AG09309 (cell line): ENCODE data around the gene LTC4S.

ENCODE experiments used
- DNase-seq: peaks from one replicate; pipeline ENCODE4 v3.0.0-alpha.2; 2010; ENCODE audit warnings: low read depth
- H3K4me3 ChIP-seq: 2 replicates; pipeline ENCODE4 v1.5.1; 2011; ENCODE audit warnings: mild to moderate bottlenecking, low read depth, low read length, moderate library complexity; ENCODE audit not compliant: control insufficient read depth
- CTCF ChIP-seq: IDR thresholded peaks from 2 replicates; pipeline ENCODE4 v1.5.1; 2011; ENCODE audit warnings: mild to moderate bottlenecking, low read depth, low read length, inconsistent platforms; ENCODE audit not compliant: insufficient read depth, control insufficient read depth; ENCODE audit errors: missing control alignments

Gene LTC4S

GRCh38 chr5:179840321-179840720, 46.5 kb downstream of the LTC4S start:
- no peak overlapping the region for H3K4me3 ChIP-seq
- no peak for DNase-seq
- TF ChIP-seq CTCF, result no peak

- H3K4me3 ChIP-seq, result no peak overlapping the region
- DNase-seq, result no peak
- no peak for TF ChIP-seq CTCF
These were observed 47.0 kb downstream of the LTC4S start for GRCh38 chr5:179840766-179841165.

- no peak for TF ChIP-seq CTCF
- DNase-seq, result no peak
- no peak overlapping the region for H3K4me3 ChIP-seq
These were observed 47.8 kb downstream of the LTC4S start for GRCh38 chr5:179841621-179842020.
